Measurements from ENCODE around the gene MAP4K3. TPM values are rescaled to one million over a fixed set of nuclear protein-coding genes. Genes with fewer than 3 reads are reported as not detected.

Gene MAP4K3
- total and polyA plus RNA-seq, 11 donors: 14.5 to 45.4 (median 33.4) TPM

DNA sequence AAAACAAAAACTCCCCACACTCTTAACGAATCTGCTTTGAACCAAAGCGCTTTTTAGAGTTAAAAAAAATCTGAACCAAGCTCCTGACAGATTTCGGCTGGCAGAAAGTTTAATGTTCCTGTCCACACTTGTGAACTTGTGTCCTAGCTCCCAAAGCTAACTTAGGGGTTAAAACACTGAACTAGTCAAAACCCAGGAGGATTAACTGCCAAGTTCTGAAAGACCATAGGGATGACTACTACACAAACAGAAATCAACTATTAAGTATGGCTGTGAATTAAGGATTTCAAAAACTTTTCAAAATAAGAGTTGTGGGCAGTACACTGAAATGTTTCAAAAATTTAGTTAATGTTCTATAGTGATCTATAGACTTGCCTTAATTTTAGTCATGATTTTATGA is 167.1 kb downstream of the MAP4K3 start:
- H3K27me3 ChIP-seq: no peaks in the 10 kb centered on the region
- H3K4me3 ChIP-seq: no peak overlapping the region
- H3K4me1 ChIP-seq: peaks cover 0 to 16% (median 0%) of the 10 kb centered on the region in 12 donors
- DNase-seq (no peak), ATAC-seq (no peak)
- 77 to 86% (median 82%) methylated on average over 3 of the region's 3 CpGs for WGBS, 4 donors
- H3K36me3 ChIP-seq: peaks cover 0 to 89% (median 55%) of the 10 kb centered on the region in 9 donors
- TF ChIP-seq POLR2A (IDR thresholded peaks at IDR 0.05): no peak
- TF ChIP-seq, protein P1, sequence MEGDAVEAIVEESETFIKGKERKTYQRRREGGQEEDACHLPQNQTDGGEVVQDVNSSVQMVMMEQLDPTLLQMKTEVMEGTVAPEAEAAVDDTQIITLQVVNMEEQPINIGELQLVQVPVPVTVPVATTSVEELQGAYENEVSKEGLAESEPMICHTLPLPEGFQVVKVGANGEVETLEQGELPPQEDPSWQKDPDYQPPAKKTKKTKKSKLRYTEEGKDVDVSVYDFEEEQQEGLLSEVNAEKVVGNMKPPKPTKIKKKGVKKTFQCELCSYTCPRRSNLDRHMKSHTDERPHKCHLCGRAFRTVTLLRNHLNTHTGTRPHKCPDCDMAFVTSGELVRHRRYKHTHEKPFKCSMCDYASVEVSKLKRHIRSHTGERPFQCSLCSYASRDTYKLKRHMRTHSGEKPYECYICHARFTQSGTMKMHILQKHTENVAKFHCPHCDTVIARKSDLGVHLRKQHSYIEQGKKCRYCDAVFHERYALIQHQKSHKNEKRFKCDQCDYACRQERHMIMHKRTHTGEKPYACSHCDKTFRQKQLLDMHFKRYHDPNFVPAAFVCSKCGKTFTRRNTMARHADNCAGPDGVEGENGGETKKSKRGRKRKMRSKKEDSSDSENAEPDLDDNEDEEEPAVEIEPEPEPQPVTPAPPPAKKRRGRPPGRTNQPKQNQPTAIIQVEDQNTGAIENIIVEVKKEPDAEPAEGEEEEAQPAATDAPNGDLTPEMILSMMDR (IDR thresholded peaks at IDR 0.05): no peak
- H3K9me3 ChIP-seq: no peaks in the 10 kb centered on the region
- intact Hi-C loops (cut with DNase I): no loop called here
- no peak overlapping the region for H3K27ac ChIP-seq

DNA sequence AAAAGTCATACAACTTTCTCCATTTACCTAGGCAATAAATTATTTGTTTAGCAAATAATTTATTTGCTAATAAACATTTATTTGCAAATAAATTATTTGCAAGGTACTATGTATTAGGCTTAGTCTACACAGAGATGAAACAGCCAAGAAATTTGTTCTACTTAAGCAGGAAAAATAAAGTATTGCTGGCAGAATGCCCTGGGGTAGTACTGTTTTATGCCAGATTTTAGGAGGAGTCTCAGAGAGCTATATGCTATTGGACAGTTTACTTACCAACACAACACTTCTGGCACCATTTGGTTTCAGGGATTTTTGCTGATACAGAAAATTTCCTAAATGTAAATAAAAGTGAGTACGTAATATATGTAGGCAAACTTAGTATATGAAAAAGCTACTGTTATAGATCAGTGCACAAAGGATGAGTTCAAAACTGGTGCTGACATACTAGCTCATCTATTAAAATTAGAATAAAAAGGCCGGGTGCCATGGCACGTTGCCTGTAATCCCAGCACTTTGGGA is 170.1 kb downstream of the MAP4K3 start:
- H3K9me3 ChIP-seq: no peaks in the 10 kb centered on the region
- TF ChIP-seq, protein P1 (IDR thresholded peaks at IDR 0.05): no peak
- TF ChIP-seq POLR2A (IDR thresholded peaks at IDR 0.05): no peak
- DNase-seq (no peak), ATAC-seq (no peak)
- H3K27me3 ChIP-seq: no peaks in the 10 kb centered on the region
- peaks cover 0 to 88% (median 57%) of the 10 kb centered on the region in 9 donors for H3K36me3 ChIP-seq
- peak overlapping the region in 1 of 12 donors; percentile 11 for H3K27ac ChIP-seq
- 76 to 82% (median 79%) methylated on average over 3 of the region's 3 CpGs for WGBS, 4 donors
- no peak overlapping the region for H3K4me3 ChIP-seq
- peaks cover 0 to 16% (median 0%) of the 10 kb centered on the region in 12 donors for H3K4me1 ChIP-seq
- intact Hi-C loops (cut with DNase I): no loop called here

DNA sequence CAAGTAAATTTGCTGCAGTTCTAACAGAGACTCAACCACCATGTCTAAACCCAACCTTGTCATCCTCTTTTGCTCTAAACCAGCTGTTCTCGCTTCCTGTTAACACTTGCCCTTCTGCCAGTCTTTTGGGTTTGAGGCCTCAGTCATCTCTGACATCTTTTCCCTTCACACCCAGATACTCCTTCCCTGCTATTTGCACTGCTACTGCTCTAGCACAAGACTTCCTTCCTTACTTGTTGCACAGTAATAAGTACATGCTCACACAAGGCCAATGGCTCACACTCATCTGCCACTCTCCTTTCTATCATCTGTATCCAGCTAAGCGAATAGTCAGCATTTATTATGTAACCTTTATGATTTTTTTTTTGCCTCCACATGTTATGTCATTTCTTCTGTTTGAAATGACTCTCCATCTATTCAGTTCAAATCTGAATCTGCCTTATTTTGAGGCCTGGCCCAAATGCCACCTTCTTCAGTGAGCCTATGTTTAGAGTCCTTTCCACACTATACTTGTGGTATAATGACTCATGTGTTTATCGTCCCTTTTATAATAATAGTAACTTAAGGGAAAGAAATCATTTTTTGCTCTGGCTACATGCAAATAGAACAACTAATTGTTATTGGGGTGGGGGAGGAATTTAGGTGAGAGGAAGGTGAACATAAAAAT is 170.8 kb downstream of the MAP4K3 start:
- ATAC-seq: peak in 3 of 4 donors; percentile 52 to 58 (median 52)
- Histone ChIP-seq H3K4me3 (no peak overlapping the region), H3K27ac (peak overlapping the region in 2 of 12 donors; percentile 3 to 46), H3K4me1 (peaks cover 0 to 16% (median 0%) of the 10 kb centered on the region in 12 donors), H3K36me3 (peaks cover 0 to 88% (median 57%) of the 10 kb centered on the region in 9 donors), H3K27me3 (no peaks in the 10 kb centered on the region), H3K9me3 (no peaks in the 10 kb centered on the region)
- intact Hi-C loops (cut with DNase I): no loop called here
- TF ChIP-seq, protein P1 (IDR thresholded peaks at IDR 0.05): no peak
- no peak for TF ChIP-seq POLR2A (IDR thresholded peaks at IDR 0.05)
- 72 to 77% (median 74%) methylated on average over 3 of the region's 3 CpGs for WGBS, 4 donors
- DNase-seq: no peak

DNA sequence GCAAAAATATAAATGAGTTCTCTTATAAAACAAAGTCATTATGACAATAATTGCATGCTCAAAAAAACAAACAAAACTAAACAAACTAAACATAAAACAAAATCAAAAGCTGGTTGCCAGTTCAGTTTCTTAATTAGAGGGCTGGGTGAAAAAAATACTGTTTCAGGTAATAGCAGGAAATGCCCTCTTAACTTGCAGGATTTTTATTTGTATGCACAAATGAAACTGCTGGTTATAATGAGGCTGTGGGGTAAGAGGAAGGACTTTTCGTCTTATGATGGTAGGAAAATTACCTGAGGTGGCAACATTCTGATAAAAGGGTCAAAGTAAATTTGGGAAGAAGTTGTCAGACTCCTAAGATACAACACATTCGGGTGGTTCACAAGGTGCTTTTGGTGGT is 171.8 kb downstream of the MAP4K3 start:
- Histone ChIP-seq H3K27me3 (no peaks in the 10 kb centered on the region), H3K27ac (peak overlapping the region in 1 of 12 donors; percentile 6), H3K4me3 (no peak overlapping the region), H3K36me3 (peaks cover 0 to 88% (median 57%) of the 10 kb centered on the region in 9 donors), H3K4me1 (peaks cover 0 to 16% (median 0%) of the 10 kb centered on the region in 12 donors), H3K9me3 (no peaks in the 10 kb centered on the region)
- no peak for ATAC-seq
- no peak for TF ChIP-seq POLR2A (IDR thresholded peaks at IDR 0.05)
- TF ChIP-seq, protein P1 (IDR thresholded peaks at IDR 0.05): no peak
- intact Hi-C loops (cut with DNase I): no loop called here
- WGBS, 4 donors: 89 to 95% (median 93%) methylated on average over 2 of the region's 2 CpGs
- no peak for DNase-seq

All from heart left ventricle (tissue), 16 donors.